HepG2 (cell line): ENCODE data around the gene DLX1. TPM values are rescaled to one million over a fixed set of nuclear protein-coding genes. Genes with fewer than 3 reads are reported as not detected.

Experiments
- BCL6 ChIP-seq: IDR thresholded peaks from 2 replicates; pipeline ENCODE4 v1.6.1; 2016; ENCODE audit warnings: missing genetic modification reagents, missing compliant biosample characterization
- CEBPB ChIP-seq: IDR thresholded peaks from 2 replicates; pipeline ENCODE4 v1.6.1; 2011; ENCODE audit warnings: low read depth, low read length, improper control_type of control experiment, borderline replicate concordance
- FOXC1 ChIP-seq: sonication (generic); formaldehyde crosslinking; IDR thresholded peaks from 2 replicates; pipeline ENCODE4 v1.8.0; 2022; ENCODE audit warnings: mild to moderate bottlenecking, missing genetic modification reagents, borderline replicate concordance
- GATAD1 ChIP-seq: IDR thresholded peaks from 2 replicates; pipeline ENCODE4 v1.6.1; 2016; ENCODE audit warnings: missing genetic modification reagents, missing compliant biosample characterization
- HIVEP1 ChIP-seq: sonication (generic); formaldehyde crosslinking; IDR thresholded peaks from 2 replicates; pipeline ENCODE4 v1.4.0; 2020; ENCODE audit warnings: mild to moderate bottlenecking, missing genetic modification reagents
- HOXA9 ChIP-seq: sonication (generic); formaldehyde crosslinking; IDR thresholded peaks from 2 replicates; pipeline ENCODE4 v1.8.1; 2022; ENCODE audit warnings: missing genetic modification reagents, mild to moderate bottlenecking, moderate library complexity, borderline replicate concordance
- PHF21A ChIP-seq: sonication (generic); formaldehyde crosslinking; IDR thresholded peaks from 2 replicates; pipeline ENCODE4 v1.5.0; 2020; ENCODE audit warnings: mild to moderate bottlenecking, missing genetic modification reagents
- TFDP1 ChIP-seq: IDR thresholded peaks from 2 replicates; pipeline ENCODE4 v1.6.1; 2016; ENCODE audit warnings: missing compliant biosample characterization, missing genetic modification reagents, borderline replicate concordance
- U2AF2 ChIP-seq: fragments of 200-400 bp; formaldehyde crosslinking; IDR thresholded peaks from 2 replicates; pipeline ENCODE4 v1.6.1; 2017; ENCODE audit warnings: low read depth, mild to moderate bottlenecking, low read length
- ZNF234 ChIP-seq: sonication (generic); formaldehyde crosslinking; conservative IDR thresholded peaks from 2 replicates; pipeline ENCODE4 v1.5.1; 2020; ENCODE audit warnings: mild to moderate bottlenecking, missing genetic modification reagents
- ZNF383 ChIP-seq: sonication (generic); formaldehyde crosslinking; IDR thresholded peaks from 2 replicates; pipeline ENCODE4 v1.4.0; 2020; ENCODE audit warnings: missing genetic modification reagents, mild to moderate bottlenecking, borderline replicate concordance
- ZNF773 ChIP-seq: sonication (generic); formaldehyde crosslinking; IDR thresholded peaks from 2 replicates; pipeline ENCODE4 v1.4.0; 2020; ENCODE audit warnings: missing genetic modification reagents, borderline replicate concordance
- ZNF780A ChIP-seq: sonication (generic); formaldehyde crosslinking; IDR thresholded peaks from 2 replicates; pipeline ENCODE4 v1.8.0; 2022; ENCODE audit warnings: mild to moderate bottlenecking, missing genetic modification reagents, moderate library complexity
- ZNF781 ChIP-seq: sonication (generic); formaldehyde crosslinking; IDR thresholded peaks from 2 replicates; pipeline ENCODE4 v1.5.1; 2020; ENCODE audit warnings: borderline replicate concordance, mild to moderate bottlenecking, missing genetic modification reagents; ENCODE audit errors: not compliant biosample characterization
- ZSCAN31 ChIP-seq: sonication (generic); formaldehyde crosslinking; IDR thresholded peaks from 2 replicates; pipeline ENCODE4 v1.5.0; 2020; ENCODE audit warnings: low read depth, mild to moderate bottlenecking, missing genetic modification reagents
- polyA plus RNA-seq, 8 experiments: library from polyadenylated mRNA; depleted of rRNA in 3 of 8; stranded (reverse) in 7 of 8; unstranded in 1 of 8; fragments of >200 nt; fragmentation: Illumina TruSeq in 4 of 8; extraction: Trizol in 4 of 8; gene quantifications; 2 replicates each; pipeline versions ENCODE4 v1.2.1 to v1.2.3, GENCODE V29; 2011 to 2016; ENCODE audit warnings: low read depth in 4 of 8, missing spikeins in 1 of 8, mixed read lengths in 1 of 8; ENCODE audit not compliant: insufficient read depth in 1 of 8
- total RNA-seq, 5 experiments: library from RNA; depleted of rRNA; stranded (reverse); fragments of >200 nt; fragmentation: Illumina TruSeq; extraction: Trizol; gene quantifications; 2 replicates each; pipeline ENCODE4 v1.2.3, GENCODE V29; 2016; ENCODE audit warnings: low read depth in 1 of 5
- TF ChIP-seq, protein P1 (sequence below): IDR thresholded peaks from 2 replicates; pipeline ENCODE4 v1.6.1; 2016; ENCODE audit warnings: mild to moderate bottlenecking
- TF ChIP-seq, protein P2 (sequence below): sonication (generic); formaldehyde crosslinking; IDR thresholded peaks from 2 replicates; pipeline ENCODE4 v1.5.1; 2020; ENCODE audit warnings: mild to moderate bottlenecking, missing genetic modification reagents, moderate library complexity
- TF ChIP-seq, protein P3 (sequence below): sonication (generic); formaldehyde crosslinking; IDR thresholded peaks from 2 replicates; pipeline ENCODE4 v1.4.0; 2020; ENCODE audit warnings: mild to moderate bottlenecking, missing genetic modification reagents
- TF ChIP-seq, protein P4 (sequence below): sonication (generic); formaldehyde crosslinking; IDR thresholded peaks from 2 replicates; pipeline ENCODE4 v1.8.1; 2023; ENCODE audit warnings: missing genetic modification reagents, mild to moderate bottlenecking, borderline replicate concordance

The DLX1 gene
- total and polyA plus RNA-seq, 2 of the 13 experiments (the other 11 are each of a cell fraction or from before 2014, with no cell fraction given), result 0.18 to 0.86 TPM

- no peak for TF ChIP-seq ZNF234 (CRISPR knock-in tag)
- TF ChIP-seq ZNF383 (CRISPR knock-in tag), result peak; percentile 71; the same call in 1 of the 2 replicates
- TF ChIP-seq, protein P1, sequence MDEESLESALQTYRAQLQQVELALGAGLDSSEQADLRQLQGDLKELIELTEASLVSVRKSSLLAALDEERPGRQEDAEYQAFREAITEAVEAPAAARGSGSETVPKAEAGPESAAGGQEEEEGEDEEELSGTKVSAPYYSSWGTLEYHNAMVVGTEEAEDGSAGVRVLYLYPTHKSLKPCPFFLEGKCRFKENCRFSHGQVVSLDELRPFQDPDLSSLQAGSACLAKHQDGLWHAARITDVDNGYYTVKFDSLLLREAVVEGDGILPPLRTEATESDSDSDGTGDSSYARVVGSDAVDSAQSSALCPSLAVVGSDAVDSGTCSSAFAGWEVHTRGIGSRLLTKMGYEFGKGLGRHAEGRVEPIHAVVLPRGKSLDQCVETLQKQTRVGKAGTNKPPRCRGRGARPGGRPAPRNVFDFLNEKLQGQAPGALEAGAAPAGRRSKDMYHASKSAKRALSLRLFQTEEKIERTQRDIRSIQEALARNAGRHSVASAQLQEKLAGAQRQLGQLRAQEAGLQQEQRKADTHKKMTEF, result peak; percentile 41; the same call in 1 of the 2 replicates
- peak; percentile 57; the same call in 1 of the 2 replicates for TF ChIP-seq PHF21A
- TF ChIP-seq, protein P2, sequence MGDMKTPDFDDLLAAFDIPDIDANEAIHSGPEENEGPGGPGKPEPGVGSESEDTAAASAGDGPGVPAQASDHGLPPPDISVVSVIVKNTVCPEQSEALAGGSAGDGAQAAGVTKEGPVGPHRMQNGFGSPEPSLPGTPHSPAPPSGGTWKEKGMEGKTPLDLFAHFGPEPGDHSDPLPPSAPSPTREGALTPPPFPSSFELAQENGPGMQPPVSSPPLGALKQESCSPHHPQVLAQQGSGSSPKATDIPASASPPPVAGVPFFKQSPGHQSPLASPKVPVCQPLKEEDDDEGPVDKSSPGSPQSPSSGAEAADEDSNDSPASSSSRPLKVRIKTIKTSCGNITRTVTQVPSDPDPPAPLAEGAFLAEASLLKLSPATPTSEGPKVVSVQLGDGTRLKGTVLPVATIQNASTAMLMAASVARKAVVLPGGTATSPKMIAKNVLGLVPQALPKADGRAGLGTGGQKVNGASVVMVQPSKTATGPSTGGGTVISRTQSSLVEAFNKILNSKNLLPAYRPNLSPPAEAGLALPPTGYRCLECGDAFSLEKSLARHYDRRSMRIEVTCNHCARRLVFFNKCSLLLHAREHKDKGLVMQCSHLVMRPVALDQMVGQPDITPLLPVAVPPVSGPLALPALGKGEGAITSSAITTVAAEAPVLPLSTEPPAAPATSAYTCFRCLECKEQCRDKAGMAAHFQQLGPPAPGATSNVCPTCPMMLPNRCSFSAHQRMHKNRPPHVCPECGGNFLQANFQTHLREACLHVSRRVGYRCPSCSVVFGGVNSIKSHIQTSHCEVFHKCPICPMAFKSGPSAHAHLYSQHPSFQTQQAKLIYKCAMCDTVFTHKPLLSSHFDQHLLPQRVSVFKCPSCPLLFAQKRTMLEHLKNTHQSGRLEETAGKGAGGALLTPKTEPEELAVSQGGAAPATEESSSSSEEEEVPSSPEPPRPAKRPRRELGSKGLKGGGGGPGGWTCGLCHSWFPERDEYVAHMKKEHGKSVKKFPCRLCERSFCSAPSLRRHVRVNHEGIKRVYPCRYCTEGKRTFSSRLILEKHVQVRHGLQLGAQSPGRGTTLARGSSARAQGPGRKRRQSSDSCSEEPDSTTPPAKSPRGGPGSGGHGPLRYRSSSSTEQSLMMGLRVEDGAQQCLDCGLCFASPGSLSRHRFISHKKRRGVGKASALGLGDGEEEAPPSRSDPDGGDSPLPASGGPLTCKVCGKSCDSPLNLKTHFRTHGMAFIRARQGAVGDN (CRISPR knock-in tag), result peak; percentile 78
- peak; percentile 38 for TF ChIP-seq GATAD1 (CRISPR knock-in tag)
- TF ChIP-seq TFDP1 (CRISPR knock-in tag), result no peak
- no peak for TF ChIP-seq HIVEP1
- TF ChIP-seq CEBPB, result no peak
- no peak for TF ChIP-seq ZNF773
- TF ChIP-seq, protein P3, sequence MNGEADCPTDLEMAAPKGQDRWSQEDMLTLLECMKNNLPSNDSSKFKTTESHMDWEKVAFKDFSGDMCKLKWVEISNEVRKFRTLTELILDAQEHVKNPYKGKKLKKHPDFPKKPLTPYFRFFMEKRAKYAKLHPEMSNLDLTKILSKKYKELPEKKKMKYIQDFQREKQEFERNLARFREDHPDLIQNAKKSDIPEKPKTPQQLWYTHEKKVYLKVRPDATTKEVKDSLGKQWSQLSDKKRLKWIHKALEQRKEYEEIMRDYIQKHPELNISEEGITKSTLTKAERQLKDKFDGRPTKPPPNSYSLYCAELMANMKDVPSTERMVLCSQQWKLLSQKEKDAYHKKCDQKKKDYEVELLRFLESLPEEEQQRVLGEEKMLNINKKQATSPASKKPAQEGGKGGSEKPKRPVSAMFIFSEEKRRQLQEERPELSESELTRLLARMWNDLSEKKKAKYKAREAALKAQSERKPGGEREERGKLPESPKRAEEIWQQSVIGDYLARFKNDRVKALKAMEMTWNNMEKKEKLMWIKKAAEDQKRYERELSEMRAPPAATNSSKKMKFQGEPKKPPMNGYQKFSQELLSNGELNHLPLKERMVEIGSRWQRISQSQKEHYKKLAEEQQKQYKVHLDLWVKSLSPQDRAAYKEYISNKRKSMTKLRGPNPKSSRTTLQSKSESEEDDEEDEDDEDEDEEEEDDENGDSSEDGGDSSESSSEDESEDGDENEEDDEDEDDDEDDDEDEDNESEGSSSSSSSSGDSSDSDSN (CRISPR knock-in tag), result peak; percentile 65; the same call in 1 of the 2 replicates
- TF ChIP-seq BCL6 (CRISPR knock-in tag), result peak; percentile 5; the same call in 1 of the 2 replicates
- TF ChIP-seq, protein P4, sequence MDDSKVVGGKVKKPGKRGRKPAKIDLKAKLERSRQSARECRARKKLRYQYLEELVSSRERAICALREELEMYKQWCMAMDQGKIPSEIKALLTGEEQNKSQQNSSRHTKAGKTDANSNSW (CRISPR knock-in tag), result no peak
- no peak for TF ChIP-seq HOXA9 (CRISPR knock-in tag)
- TF ChIP-seq U2AF2, result no peak
- TF ChIP-seq ZNF781 (CRISPR knock-in tag), result no peak
- TF ChIP-seq ZNF780A (CRISPR knock-in tag), result no peak
- TF ChIP-seq FOXC1, result 0 out of 2 replicates have a peak, but pooled peaks have one; percentile 75
- TF ChIP-seq ZSCAN31 (CRISPR knock-in tag), result no peak
These were observed 21.0 kb downstream of the DLX1 start (continued) for GRCh38 chr2:172106108-172106961.
